ENCODE measurements around the gene ABR. TPM values are rescaled to one million over a fixed set of nuclear protein-coding genes. Genes with fewer than 3 reads are reported as not detected.

Gene ABR
- total RNA-seq, 6 experiments from 2014 or later, result 49.3 to 58.4 (median 54.4) TPM

DNA sequence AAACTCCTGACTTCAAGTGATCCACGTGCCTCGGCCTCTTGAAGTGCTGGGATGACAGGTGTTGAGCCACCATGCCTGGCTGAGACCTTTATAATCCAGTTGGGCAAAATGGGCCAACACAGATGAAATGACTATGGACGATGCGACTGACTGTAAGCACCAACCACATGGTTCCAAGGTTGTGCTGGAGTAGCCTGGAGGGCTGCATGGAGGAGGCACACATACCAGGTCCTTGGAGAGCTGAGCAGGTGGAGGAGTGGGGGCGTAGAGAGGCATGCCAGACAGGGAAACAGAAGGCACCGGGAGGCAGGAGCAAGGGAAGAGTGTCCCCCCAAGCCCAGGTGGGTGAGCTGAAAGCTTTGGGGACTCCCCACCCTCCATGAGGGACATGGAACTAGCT lies 85.2 kb downstream of the ABR start:
- Mint-ChIP-seq H3K27me3 (ENCODE audit: insufficient read depth) (peaks cover 2% of the 10 kb centered on the region), H3K36me3 (ENCODE audit: low read depth) (peaks cover 37% of the 10 kb centered on the region), H3K4me3 (no peak overlapping the region), H3K9me3 (no peaks in the 10 kb centered on the region), H3K27ac (no peak overlapping the region), H3K4me1 (ENCODE audit: low read depth) (no peaks in the 10 kb centered on the region)
- TF ChIP-seq, protein P1, sequence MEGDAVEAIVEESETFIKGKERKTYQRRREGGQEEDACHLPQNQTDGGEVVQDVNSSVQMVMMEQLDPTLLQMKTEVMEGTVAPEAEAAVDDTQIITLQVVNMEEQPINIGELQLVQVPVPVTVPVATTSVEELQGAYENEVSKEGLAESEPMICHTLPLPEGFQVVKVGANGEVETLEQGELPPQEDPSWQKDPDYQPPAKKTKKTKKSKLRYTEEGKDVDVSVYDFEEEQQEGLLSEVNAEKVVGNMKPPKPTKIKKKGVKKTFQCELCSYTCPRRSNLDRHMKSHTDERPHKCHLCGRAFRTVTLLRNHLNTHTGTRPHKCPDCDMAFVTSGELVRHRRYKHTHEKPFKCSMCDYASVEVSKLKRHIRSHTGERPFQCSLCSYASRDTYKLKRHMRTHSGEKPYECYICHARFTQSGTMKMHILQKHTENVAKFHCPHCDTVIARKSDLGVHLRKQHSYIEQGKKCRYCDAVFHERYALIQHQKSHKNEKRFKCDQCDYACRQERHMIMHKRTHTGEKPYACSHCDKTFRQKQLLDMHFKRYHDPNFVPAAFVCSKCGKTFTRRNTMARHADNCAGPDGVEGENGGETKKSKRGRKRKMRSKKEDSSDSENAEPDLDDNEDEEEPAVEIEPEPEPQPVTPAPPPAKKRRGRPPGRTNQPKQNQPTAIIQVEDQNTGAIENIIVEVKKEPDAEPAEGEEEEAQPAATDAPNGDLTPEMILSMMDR (IDR thresholded peaks at IDR 0.05), result no peak
- DNase-seq, result no peak

DNA sequence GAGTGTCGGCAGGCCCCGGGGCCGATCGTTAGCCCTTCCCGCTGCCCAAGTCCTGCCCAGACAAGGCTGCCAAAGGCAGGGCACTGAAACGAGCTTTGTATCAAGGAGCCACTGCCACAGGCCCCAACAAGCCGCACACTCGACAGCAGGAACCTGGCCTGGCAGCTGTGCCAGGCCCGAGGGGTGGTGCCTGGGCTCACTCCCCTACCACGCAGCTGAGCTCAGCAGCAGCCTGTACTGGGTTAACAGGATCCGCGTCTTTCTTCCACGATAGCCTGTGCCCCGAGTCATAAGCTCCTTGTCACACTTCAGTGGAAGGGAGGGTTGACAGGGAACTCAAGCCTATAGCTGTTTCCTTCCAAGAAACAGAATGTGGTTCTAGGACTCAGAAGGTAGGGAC lies 87.9 kb downstream of the ABR start:
- Mint-ChIP-seq H3K4me1 (ENCODE audit: low read depth) (no peaks in the 10 kb centered on the region), H3K27me3 (ENCODE audit: insufficient read depth) (peaks cover 2% of the 10 kb centered on the region; the same call in 1 of the 2 replicates), H3K27ac (no peak overlapping the region), H3K4me3 (no peak overlapping the region), H3K9me3 (no peaks in the 10 kb centered on the region), H3K36me3 (ENCODE audit: low read depth) (peaks cover 18% of the 10 kb centered on the region)
- TF ChIP-seq, protein P1 (IDR thresholded peaks at IDR 0.05), result no peak
- DNase-seq, result no peak

DNA sequence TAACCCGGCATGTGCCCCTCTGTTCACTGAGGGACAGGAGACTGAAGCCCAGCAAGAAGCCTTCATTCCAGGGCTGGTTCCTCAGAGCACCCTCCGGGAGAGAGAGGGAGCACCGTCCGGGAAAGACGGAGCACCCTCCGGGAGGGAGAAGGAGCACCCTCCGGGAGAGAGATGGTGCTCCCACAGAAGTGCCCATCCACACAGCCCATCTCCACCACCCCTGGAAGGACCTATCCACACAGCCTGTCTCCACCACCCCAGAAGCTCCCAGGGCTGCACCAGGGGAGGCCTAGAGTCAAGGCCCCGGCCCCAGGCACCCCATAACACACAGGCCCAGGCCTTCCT lies 88.6 kb downstream of the ABR start:
- TF ChIP-seq, protein P1 (IDR thresholded peaks at IDR 0.05), result no peak
- no peak overlapping the region for H3K4me3 Mint-ChIP-seq
- DNase-seq, result no peak
- peaks cover 2% of the 10 kb centered on the region; the same call in 1 of the 2 replicates for H3K27me3 Mint-ChIP-seq (ENCODE audit: insufficient read depth)
- peaks cover 18% of the 10 kb centered on the region for H3K36me3 Mint-ChIP-seq (ENCODE audit: low read depth)
- H3K9me3 Mint-ChIP-seq, result no peaks in the 10 kb centered on the region
- no peak overlapping the region for H3K27ac Mint-ChIP-seq
- H3K4me1 Mint-ChIP-seq (ENCODE audit: low read depth), result no peaks in the 10 kb centered on the region

DNA sequence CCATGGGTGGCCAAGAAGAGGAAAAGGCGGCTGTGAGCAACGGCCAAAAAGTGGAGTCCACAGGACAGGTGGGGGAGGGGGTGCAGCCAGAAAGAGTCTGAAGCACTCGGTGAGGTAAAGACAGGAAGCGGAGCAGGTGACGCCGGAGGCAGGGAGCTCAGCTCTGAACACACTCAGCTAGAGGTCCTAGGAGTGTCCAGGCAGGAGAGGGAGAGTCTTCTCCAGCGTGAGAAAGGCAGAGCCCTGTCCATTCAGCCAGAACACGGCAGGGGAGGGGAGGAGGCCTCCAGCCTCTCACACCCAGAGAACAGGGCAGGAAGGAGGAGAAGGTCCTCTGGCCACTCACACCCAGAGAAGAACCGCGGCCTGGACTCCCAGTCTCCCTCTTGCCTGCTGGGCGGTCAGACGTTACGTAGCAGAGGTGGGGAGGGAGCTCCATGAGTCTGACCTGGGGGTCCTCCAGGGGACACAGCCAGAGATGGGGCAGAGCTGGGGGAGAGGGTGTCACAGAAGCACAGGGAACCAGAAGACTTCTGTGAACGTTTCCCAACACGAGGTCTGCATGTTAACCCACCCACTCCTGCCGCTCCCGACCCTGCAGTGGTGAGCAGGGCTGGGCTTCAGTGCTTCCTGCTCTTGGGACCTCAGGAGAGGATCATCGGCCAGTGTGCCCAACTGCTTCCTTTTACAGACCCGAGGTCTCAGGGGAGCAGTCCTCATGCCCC lies 89.2 kb downstream of the ABR start:
- Mint-ChIP-seq H3K4me3 (no peak overlapping the region), H3K9me3 (no peaks in the 10 kb centered on the region), H3K36me3 (ENCODE audit: low read depth) (peaks cover 18% of the 10 kb centered on the region), H3K27me3 (ENCODE audit: insufficient read depth) (peaks cover 2% of the 10 kb centered on the region; the same call in 1 of the 2 replicates), H3K27ac (no peak overlapping the region), H3K4me1 (ENCODE audit: low read depth) (no peaks in the 10 kb centered on the region)
- DNase-seq, result no peak
- TF ChIP-seq, protein P1 (IDR thresholded peaks at IDR 0.05), result no peak

DNA sequence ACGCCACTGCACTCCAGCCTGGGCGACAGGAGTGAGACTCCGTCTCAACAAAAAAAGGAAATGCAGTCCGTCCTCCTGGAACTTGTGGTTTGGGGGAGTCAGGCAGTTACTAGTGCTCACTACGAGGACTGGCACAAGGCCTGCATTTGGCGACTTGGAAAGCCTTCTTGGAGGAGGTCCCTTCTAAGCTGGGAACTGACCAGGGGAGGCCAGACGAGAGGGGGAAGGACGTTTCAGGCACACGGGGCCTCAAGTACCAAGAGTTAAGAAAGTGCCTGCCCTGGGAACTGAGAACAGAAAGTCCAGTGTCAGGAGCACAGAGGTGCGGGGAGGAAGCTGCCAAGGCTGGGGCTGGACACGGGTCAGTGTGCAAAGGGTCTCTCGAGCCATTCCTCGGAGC lies 89.9 kb downstream of the ABR start:
- no peak overlapping the region for H3K27ac Mint-ChIP-seq
- H3K27me3 Mint-ChIP-seq (ENCODE audit: insufficient read depth), result peaks cover 2% of the 10 kb centered on the region; the same call in 1 of the 2 replicates
- no peak for DNase-seq
- H3K9me3 Mint-ChIP-seq, result no peaks in the 10 kb centered on the region
- H3K4me1 Mint-ChIP-seq (ENCODE audit: low read depth), result no peaks in the 10 kb centered on the region
- H3K4me3 Mint-ChIP-seq, result no peak overlapping the region
- peaks cover 18% of the 10 kb centered on the region for H3K36me3 Mint-ChIP-seq (ENCODE audit: low read depth)
- TF ChIP-seq, protein P1 (IDR thresholded peaks at IDR 0.05), result no peak

Measured in HFFc6 (cell line).